Measurements from ENCODE around the gene THSD7A.

The THSD7A gene

GRCh38 chr7:11452476-11452875 is 379.5 kb downstream of the THSD7A start:
- Histone ChIP-seq H3K27me3 (ENCODE audit: insufficient read depth, low read length) (no peaks in the 10 kb centered on the region), H3K4me3 (ENCODE audit: low read depth, low read length) (no peak overlapping the region), H3K18ac (ENCODE audit: low read length) (no peak overlapping the region), H4K8ac (ENCODE audit: low read depth, low read length) (no peak overlapping the region), H4K12ac (ENCODE audit: low read depth, low read length) (no peak overlapping the region), H2BK5ac (ENCODE audit: low read depth, low read length, poor library complexity) (no peak overlapping the region), H2AFZ (ENCODE audit: insufficient read depth, low read length, poor library complexity) (no peak overlapping the region), H3K36me3 (ENCODE audit: control insufficient read depth in 1 of 2, insufficient read depth in 2 of 2, low read length in 2 of 2) (no peaks in the 10 kb centered on the region), H3K9me3 (ENCODE audit: insufficient read depth, low read depth, low read length) (no peaks in the 10 kb centered on the region), H2BK12ac (ENCODE audit: low read length) (no peak overlapping the region), H3K14ac (ENCODE audit: low read length) (no peak overlapping the region), H4K91ac (ENCODE audit: low read depth, low read length) (no peak overlapping the region), H3K4me2 (ENCODE audit: low read length) (no peak overlapping the region), H3K79me2 (ENCODE audit: control insufficient read depth, insufficient read depth, low read length, poor library complexity) (no peaks in the 10 kb centered on the region), H2AK5ac (ENCODE audit: low read length) (no peak overlapping the region), H3K27ac (ENCODE audit: low read depth, low read length) (no peak overlapping the region), H3K4ac (ENCODE audit: low read depth, low read length) (no peak overlapping the region), H3K23ac (ENCODE audit: low read length) (no peak overlapping the region), H3K4me1 (ENCODE audit: control insufficient read depth in 1 of 2, insufficient read depth in 2 of 2, low read length in 2 of 2) (no peaks in the 10 kb centered on the region), H3K9ac (ENCODE audit: low read length) (no peak overlapping the region), H3K79me1 (ENCODE audit: low read length) (no peaks in the 10 kb centered on the region), H2BK120ac (ENCODE audit: insufficient read depth, low read length, poor library complexity) (no peak overlapping the region)
- DNase-seq: no peak
- no CpG with 5 or more reads among the region's 3 CpGs for WGBS (ENCODE audit: extremely low coverage, insufficient coverage, insufficient read length)

- Histone ChIP-seq H4K8ac (ENCODE audit: low read depth, low read length) (no peak overlapping the region), H2AFZ (ENCODE audit: insufficient read depth, low read length, poor library complexity) (no peak overlapping the region), H3K4me2 (ENCODE audit: low read length) (no peak overlapping the region), H3K4me1 (ENCODE audit: control insufficient read depth in 1 of 2, insufficient read depth in 2 of 2, low read length in 2 of 2) (no peaks in the 10 kb centered on the region), H3K27me3 (ENCODE audit: insufficient read depth, low read length) (no peaks in the 10 kb centered on the region), H3K4ac (ENCODE audit: low read depth, low read length) (no peak overlapping the region), H3K27ac (ENCODE audit: low read depth, low read length) (no peak overlapping the region), H3K36me3 (ENCODE audit: control insufficient read depth in 1 of 2, insufficient read depth in 2 of 2, low read length in 2 of 2) (no peaks in the 10 kb centered on the region), H2AK5ac (ENCODE audit: low read length) (no peak overlapping the region), H4K12ac (ENCODE audit: low read depth, low read length) (no peak overlapping the region), H3K79me2 (ENCODE audit: control insufficient read depth, insufficient read depth, low read length, poor library complexity) (no peaks in the 10 kb centered on the region), H3K23ac (ENCODE audit: low read length) (no peak overlapping the region), H3K9me3 (ENCODE audit: insufficient read depth, low read depth, low read length) (no peaks in the 10 kb centered on the region), H2BK120ac (ENCODE audit: insufficient read depth, low read length, poor library complexity) (no peak overlapping the region), H3K79me1 (ENCODE audit: low read length) (no peaks in the 10 kb centered on the region), H3K9ac (ENCODE audit: low read length) (no peak overlapping the region), H3K18ac (ENCODE audit: low read length) (no peak overlapping the region), H2BK5ac (ENCODE audit: low read depth, low read length, poor library complexity) (no peak overlapping the region), H2BK12ac (ENCODE audit: low read length) (no peak overlapping the region), H3K4me3 (ENCODE audit: low read depth, low read length) (no peak overlapping the region), H4K91ac (ENCODE audit: low read depth, low read length) (no peak overlapping the region), H3K14ac (ENCODE audit: low read length) (no peak overlapping the region)
- no CpG with 5 or more reads among the region's 1 CpG for WGBS (ENCODE audit: extremely low coverage, insufficient coverage, insufficient read length)
- no peak for DNase-seq
Measured at GRCh38 chr7:11450281-11450680, 381.7 kb downstream of the THSD7A start.

- no peak overlapping the region for H2BK5ac ChIP-seq (ENCODE audit: low read depth, low read length, poor library complexity)
- H3K9me3 ChIP-seq (ENCODE audit: insufficient read depth, low read depth, low read length): no peaks in the 10 kb centered on the region
- no peak overlapping the region for H3K14ac ChIP-seq (ENCODE audit: low read length)
- DNase-seq: no peak
- no peak overlapping the region for H2AFZ ChIP-seq (ENCODE audit: insufficient read depth, low read length, poor library complexity)
- H3K4ac ChIP-seq (ENCODE audit: low read depth, low read length): no peak overlapping the region
- no peak overlapping the region for H3K4me3 ChIP-seq (ENCODE audit: low read depth, low read length)
- H4K12ac ChIP-seq (ENCODE audit: low read depth, low read length): no peak overlapping the region
- no peaks in the 10 kb centered on the region for H3K36me3 ChIP-seq (ENCODE audit: control insufficient read depth in 1 of 2, insufficient read depth in 2 of 2, low read length in 2 of 2)
- H3K23ac ChIP-seq (ENCODE audit: low read length): no peak overlapping the region
- no peak overlapping the region for H2BK120ac ChIP-seq (ENCODE audit: insufficient read depth, low read length, poor library complexity)
- no peak overlapping the region for H2BK12ac ChIP-seq (ENCODE audit: low read length)
- no peak overlapping the region for H3K27ac ChIP-seq (ENCODE audit: low read depth, low read length)
- no peaks in the 10 kb centered on the region for H3K79me1 ChIP-seq (ENCODE audit: low read length)
- H2AK5ac ChIP-seq (ENCODE audit: low read length): no peak overlapping the region
- no peaks in the 10 kb centered on the region for H3K79me2 ChIP-seq (ENCODE audit: control insufficient read depth, insufficient read depth, low read length, poor library complexity)
- H3K4me1 ChIP-seq (ENCODE audit: control insufficient read depth in 1 of 2, insufficient read depth in 2 of 2, low read length in 2 of 2): no peaks in the 10 kb centered on the region
- WGBS (ENCODE audit: extremely low coverage, insufficient coverage, insufficient read length): no CpG with 5 or more reads among the region's 3 CpGs
- H4K91ac ChIP-seq (ENCODE audit: low read depth, low read length): no peak overlapping the region
- no peak overlapping the region for H3K9ac ChIP-seq (ENCODE audit: low read length)
- no peak overlapping the region for H4K8ac ChIP-seq (ENCODE audit: low read depth, low read length)
- no peaks in the 10 kb centered on the region for H3K27me3 ChIP-seq (ENCODE audit: insufficient read depth, low read length)
- H3K4me2 ChIP-seq (ENCODE audit: low read length): no peak overlapping the region
- no peak overlapping the region for H3K18ac ChIP-seq (ENCODE audit: low read length)
Measured at GRCh38 chr7:11449316-11449715, 382.7 kb downstream of the THSD7A start.

DNA sequence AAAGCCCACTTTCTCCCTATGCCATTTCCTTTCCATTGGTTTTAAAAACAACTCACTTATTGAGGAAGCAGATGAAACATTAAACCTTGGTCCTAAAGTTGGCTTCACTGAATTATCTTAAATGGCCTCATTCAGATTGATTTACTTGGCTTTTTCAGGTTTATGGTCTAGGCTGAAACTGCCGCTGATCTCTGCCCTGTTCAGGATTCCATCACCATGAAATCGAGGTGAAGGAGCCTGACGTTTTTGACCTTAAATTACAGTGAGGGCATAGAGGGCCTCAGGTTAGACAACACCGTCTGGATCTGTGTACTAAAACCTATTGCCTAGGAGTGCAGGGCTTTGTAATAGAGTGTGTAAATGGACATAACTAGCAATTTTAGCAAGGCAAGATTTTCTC is 383.7 kb downstream of the THSD7A start:
- Histone ChIP-seq H3K14ac (ENCODE audit: low read length) (no peak overlapping the region), H4K91ac (ENCODE audit: low read depth, low read length) (no peak overlapping the region), H2AFZ (ENCODE audit: insufficient read depth, low read length, poor library complexity) (no peak overlapping the region), H3K27ac (ENCODE audit: low read depth, low read length) (no peak overlapping the region), H2AK5ac (ENCODE audit: low read length) (no peak overlapping the region), H3K27me3 (ENCODE audit: insufficient read depth, low read length) (no peaks in the 10 kb centered on the region), H3K23ac (ENCODE audit: low read length) (no peak overlapping the region), H3K4me1 (ENCODE audit: control insufficient read depth in 1 of 2, insufficient read depth in 2 of 2, low read length in 2 of 2) (no peaks in the 10 kb centered on the region), H3K79me1 (ENCODE audit: low read length) (no peaks in the 10 kb centered on the region), H2BK120ac (ENCODE audit: insufficient read depth, low read length, poor library complexity) (no peak overlapping the region), H2BK5ac (ENCODE audit: low read depth, low read length, poor library complexity) (no peak overlapping the region), H4K12ac (ENCODE audit: low read depth, low read length) (no peak overlapping the region), H3K4ac (ENCODE audit: low read depth, low read length) (no peak overlapping the region), H2BK12ac (ENCODE audit: low read length) (no peak overlapping the region), H3K79me2 (ENCODE audit: control insufficient read depth, insufficient read depth, low read length, poor library complexity) (no peaks in the 10 kb centered on the region), H3K4me3 (ENCODE audit: low read depth, low read length) (no peak overlapping the region), H3K18ac (ENCODE audit: low read length) (no peak overlapping the region), H3K9ac (ENCODE audit: low read length) (no peak overlapping the region), H4K8ac (ENCODE audit: low read depth, low read length) (no peak overlapping the region), H3K4me2 (ENCODE audit: low read length) (no peak overlapping the region), H3K9me3 (ENCODE audit: insufficient read depth, low read depth, low read length) (no peaks in the 10 kb centered on the region), H3K36me3 (ENCODE audit: control insufficient read depth in 1 of 2, insufficient read depth in 2 of 2, low read length in 2 of 2) (no peaks in the 10 kb centered on the region)
- no peak for DNase-seq
- no CpG with 5 or more reads among the region's 4 CpGs for WGBS (ENCODE audit: extremely low coverage, insufficient coverage, insufficient read length)

Data from trophoblast cell (in vitro differentiated cells and primary cell).